Endothelial cell of umbilical vein (primary cell): Measurements from ENCODE around the gene ESYT2. TPM values are rescaled to one million over a fixed set of nuclear protein-coding genes. Genes with fewer than 3 reads are reported as not detected.

Source experiments
- BruUV-seq: library from RNA; stranded (reverse); fragments of 400-500 nt; replicated peaks from 2 replicates; lab custom pipeline; 2021; lab: Mats Ljungman, UMichigan
- CTCF ChIA-PET: fragments of 300-600, 350-600 bp; sonication (Branson Sonifier 250); formaldehyde crosslinking; loops from one replicate; lab custom pipeline; 2021; ENCODE audit warnings: antibody characterized with exemption, inconsistent platforms; lab: Charles Lee
- POLR2A ChIA-PET: fragments of 300-600, 350-600 bp; sonication (Branson Sonifier 250); formaldehyde crosslinking; loops from one replicate; lab custom pipeline; 2021; ENCODE audit warnings: antibody characterized with exemption, inconsistent platforms; lab: Charles Lee
- DNase-seq: peaks from one replicate; pipeline ENCODE4 v3.0.0-alpha.2; 2011; ENCODE audit warnings: low read depth, low spot score
- FAIRE-seq: peaks from 2 replicates; lab custom pipeline; 2011; peaks lifted over from hg19 to GRCh38; lab: Jason Lieb, UNC
- H2AFZ ChIP-seq: 2 replicates; pipeline ENCODE4 v1.6.0; 2012; ENCODE audit warnings: low read depth, low read length, control low read depth, inconsistent platforms
- H3K27ac ChIP-seq: 2 replicates; pipeline ENCODE4 v1.5.1; 2011; ENCODE audit warnings: low read depth, mild to moderate bottlenecking, control low read depth, low read length, moderate library complexity; ENCODE audit not compliant: insufficient read depth
- H3K27me3 ChIP-seq, 2 experiments: 2 replicates each; pipeline versions ENCODE4 v1.6.0 to v1.6.1; 2011; ENCODE audit warnings: low read length in 2 of 2, mixed read lengths in 1 of 2; ENCODE audit not compliant: control insufficient read depth in 2 of 2, insufficient read depth in 2 of 2
- H3K36me3 ChIP-seq, 2 experiments: 2 replicates in 1 of 2; 3 replicates in 1 of 2; pipeline ENCODE4 v1.5.1; 2011; ENCODE audit warnings: low read length in 2 of 2, mild to moderate bottlenecking in 1 of 2, moderate library complexity in 1 of 2; ENCODE audit not compliant: control insufficient read depth in 2 of 2, insufficient read depth in 2 of 2; ENCODE audit errors: extremely low read depth in 1 of 2
- H3K4me1 ChIP-seq: 3 replicates; pipeline ENCODE4 v1.5.1; 2011; ENCODE audit warnings: mild to moderate bottlenecking, low read length; ENCODE audit not compliant: control insufficient read depth, insufficient read depth; ENCODE audit errors: extremely low read depth
- H3K4me2 ChIP-seq: 2 replicates; pipeline ENCODE4 v1.6.1; 2011; ENCODE audit warnings: low read length, control low read depth, mixed read lengths; ENCODE audit not compliant: insufficient read depth
- H3K4me3 ChIP-seq, 3 experiments: fragments of 200-600 bp in 1 of 3; sonication (generic), shearing (Covaris generic) in 1 of 3; replicated peaks in 1 of 3; 2 replicates each; pipeline ENCODE4 v1.5.1; 2011 to 2016; ENCODE audit warnings: control low read depth in 3 of 3, low read length in 3 of 3, mild to moderate bottlenecking in 2 of 3, inconsistent platforms in 1 of 3, low read depth in 1 of 3, moderate library complexity in 1 of 3; ENCODE audit not compliant: insufficient read depth in 1 of 3
- H3K79me2 ChIP-seq: 2 replicates; pipeline ENCODE4 v1.6.0; 2012; ENCODE audit warnings: low read length, inconsistent platforms; ENCODE audit not compliant: control insufficient read depth, insufficient read depth
- H3K9ac ChIP-seq: replicated peaks from 2 replicates; pipeline ENCODE3; 2011; ENCODE audit warnings: low read length, control low read depth; ENCODE audit not compliant: insufficient read depth; ENCODE audit errors: extremely low read depth
- H3K9me1 ChIP-seq: replicated peaks from 3 replicates; pipeline ENCODE4 v1.6.0; 2011; ENCODE audit warnings: mild to moderate bottlenecking, low read length; ENCODE audit not compliant: control insufficient read depth, insufficient read depth; ENCODE audit errors: extremely low read depth
- H3K9me3 ChIP-seq: replicated peaks from 2 replicates; pipeline ENCODE4 v1.5.1; 2012; ENCODE audit warnings: low read length, inconsistent platforms; ENCODE audit not compliant: control insufficient read depth, insufficient read depth
- H4K20me1 ChIP-seq: replicated peaks from 2 replicates; pipeline ENCODE3; 2011; ENCODE audit warnings: mild to moderate bottlenecking, low read length; ENCODE audit not compliant: control insufficient read depth, insufficient read depth; ENCODE audit errors: extremely low read depth
- EZH2 ChIP-seq: IDR thresholded peaks from 2 replicates; pipeline ENCODE4 v1.6.1; 2012; ENCODE audit warnings: borderline replicate concordance, low read depth, mild to moderate bottlenecking, moderate library complexity, low read length, inconsistent platforms; ENCODE audit not compliant: severe bottlenecking
- FOS ChIP-seq: IDR thresholded peaks from 2 replicates; pipeline ENCODE4 v1.6.1; 2011; ENCODE audit warnings: mild to moderate bottlenecking, low read length, moderate library complexity, borderline replicate concordance; ENCODE audit not compliant: insufficient read depth
- GATA2 ChIP-seq: IDR thresholded peaks from 2 replicates; pipeline ENCODE4 v1.7.0; 2011; ENCODE audit warnings: low read depth, mild to moderate bottlenecking, moderate library complexity, mixed read lengths, low read length; ENCODE audit not compliant: insufficient read length, insufficient read depth
- JUN ChIP-seq: IDR thresholded peaks from 2 replicates; pipeline ENCODE4 v1.6.1; 2011; ENCODE audit warnings: borderline replicate concordance, low read depth; ENCODE audit not compliant: insufficient read length, insufficient read depth
- MYC ChIP-seq: IDR thresholded peaks from one replicate; pipeline ENCODE4 v1.6.1; 2011; ENCODE audit warnings: mild to moderate bottlenecking, low read depth, low read length
- POLR2A ChIP-seq: IDR thresholded peaks from 2 replicates; pipeline ENCODE4 v1.6.1; 2012; ENCODE audit warnings: low read depth, mild to moderate bottlenecking, control low read depth, low read length
- POLR2AphosphoS5 ChIP-seq: IDR thresholded peaks from 2 replicates; pipeline ENCODE4 v1.6.1; 2012; ENCODE audit warnings: low read depth, mild to moderate bottlenecking, control low read depth, low read length, moderate library complexity; ENCODE audit not compliant: insufficient read depth
- dilution Hi-C: fragments of 300-500 bp; cut with MboI; formaldehyde crosslinking; loops from one replicate; pipeline ENCODE4 v1.15.0; 2019; ENCODE audit warnings: low sequenced_read_pairs; ENCODE audit not compliant: extremely low pct_ligation_motif_present
- intact Hi-C: fragments of 100-400 bp; cut with micrococcal nuclease; formaldehyde crosslinking; loops from one replicate; pipeline ENCODE4 v1.10.0; 2022
- polyA plus RNA-seq, 4 experiments: library from polyadenylated mRNA; depleted of rRNA in 3 of 4; stranded (reverse) in 3 of 4; unstranded in 1 of 4; fragments of >200 nt; gene quantifications; 2 replicates each; pipeline versions ENCODE4 v1.2.1 to v1.2.3, GENCODE V29; 2011 to 2012; ENCODE audit warnings: missing spikeins in 1 of 4
- total RNA-seq: library from RNA; stranded (reverse); gene quantifications from 2 replicates; pipeline ENCODE4 v1.2.3, GENCODE V29; 2021
- TF ChIP-seq, protein P1 (sequence below): IDR thresholded peaks from 2 replicates; pipeline ENCODE4 v1.6.1; 2011; ENCODE audit not compliant: insufficient read depth, insufficient read length
- TF ChIP-seq, protein P2 (sequence below), 2 donors: IDR thresholded peaks; 1 replicate in 1 of 2; 2 replicates in 1 of 2; pipeline ENCODE4 v1.5.1; 2011; ENCODE audit warnings: low read length in 2 of 2, mild to moderate bottlenecking in 2 of 2, moderate library complexity in 2 of 2, control low read depth in 1 of 2, inconsistent platforms in 1 of 2, low read depth in 1 of 2; ENCODE audit not compliant: insufficient read depth in 1 of 2; ENCODE audit errors: extremely low read depth in 1 of 2

The ESYT2 gene
- total and polyA plus RNA-seq, 2 donors (not counting 3 experiments of a cell fraction or from before 2014, with no cell fraction given): 18.8 to 46.6 TPM

DNA sequence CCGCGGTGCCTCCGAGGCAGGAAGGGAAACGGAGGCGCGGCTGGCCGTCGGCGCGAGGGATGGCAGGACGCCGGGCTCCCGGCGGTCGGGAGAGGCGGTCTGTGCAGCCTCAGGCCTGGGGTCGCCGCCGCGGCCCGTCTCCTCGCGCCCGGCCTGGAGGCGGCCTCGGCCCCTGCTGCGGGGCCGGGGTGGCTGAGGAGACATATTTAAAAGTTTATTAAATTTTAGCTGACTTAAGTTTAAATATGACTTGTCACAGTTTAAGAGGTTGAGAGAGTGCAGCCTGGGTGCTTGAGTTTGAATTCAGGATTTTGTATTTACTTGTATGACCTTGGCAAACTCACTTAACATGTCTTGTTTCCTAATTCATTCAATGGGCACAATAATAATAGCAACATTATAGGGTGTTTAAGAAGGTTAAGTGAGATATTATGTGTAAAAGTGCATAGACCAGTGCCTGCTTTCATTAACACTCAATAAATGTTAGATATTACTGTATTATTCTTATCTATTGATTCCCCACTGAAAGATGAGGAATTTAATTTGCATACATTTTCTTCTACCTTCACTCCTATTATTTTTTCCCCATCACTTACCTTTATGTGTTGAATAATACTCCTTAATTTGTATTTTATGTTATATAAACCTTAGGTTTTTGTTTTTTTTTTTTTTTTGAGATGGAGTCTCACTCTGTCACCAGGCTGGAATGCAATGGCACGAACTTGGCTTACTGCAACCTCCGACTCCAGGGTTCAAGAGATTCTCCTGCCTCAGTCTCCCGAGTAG is 27.8 kb upstream of the ESYT2 start:
- Histone ChIP-seq H4K20me1 (no peaks in the 10 kb centered on the region), H3K27me3 (no peaks in the 10 kb centered on the region), H3K9me1 (no peaks in the 10 kb centered on the region), H3K4me3 (peak overlapping the region; percentile 38 to 77 (median 63)), H3K36me3 (no peaks in the 10 kb centered on the region), H3K4me1 (peaks cover 12% of the 10 kb centered on the region), H3K4me2 (peak overlapping the region; percentile 89), H2AFZ (peak overlapping the region; percentile 65), H3K27ac (no peak overlapping the region), H3K79me2 (peaks cover 2% of the 10 kb centered on the region), H3K9ac (peak overlapping the region; percentile 66), H3K9me3 (no peaks in the 10 kb centered on the region)
- ChIA-PET POLR2A (no interaction called here), CTCF (interaction anchor here (1.1 to 2.0 kb wide), 2 partner anchors 73 to 74 kb away, joined by 4 to 6 read pairs; no protein-coding TSS in a partner anchor)
- intact Hi-C loops (loop anchor here (1.0 to 2.0 kb wide), 6 partner anchors 28 to 160 kb away; partner anchors contain the start of genes ESYT2 and NCAPG2), dilution Hi-C loops (no loop called here)
- no TSS peak for BruUV-seq
- DNase-seq: peak; percentile 19
- no peak for FAIRE-seq
- TF ChIP-seq POLR2A (no peak), POLR2AphosphoS5 (no peak), JUN (no peak), GATA2 (no peak), EZH2 (no peak), FOS (no peak), MYC (no peak)
- TF ChIP-seq, protein P1, sequence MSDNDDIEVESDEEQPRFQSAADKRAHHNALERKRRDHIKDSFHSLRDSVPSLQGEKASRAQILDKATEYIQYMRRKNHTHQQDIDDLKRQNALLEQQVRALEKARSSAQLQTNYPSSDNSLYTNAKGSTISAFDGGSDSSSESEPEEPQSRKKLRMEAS: no peak
- TF ChIP-seq, protein P2, sequence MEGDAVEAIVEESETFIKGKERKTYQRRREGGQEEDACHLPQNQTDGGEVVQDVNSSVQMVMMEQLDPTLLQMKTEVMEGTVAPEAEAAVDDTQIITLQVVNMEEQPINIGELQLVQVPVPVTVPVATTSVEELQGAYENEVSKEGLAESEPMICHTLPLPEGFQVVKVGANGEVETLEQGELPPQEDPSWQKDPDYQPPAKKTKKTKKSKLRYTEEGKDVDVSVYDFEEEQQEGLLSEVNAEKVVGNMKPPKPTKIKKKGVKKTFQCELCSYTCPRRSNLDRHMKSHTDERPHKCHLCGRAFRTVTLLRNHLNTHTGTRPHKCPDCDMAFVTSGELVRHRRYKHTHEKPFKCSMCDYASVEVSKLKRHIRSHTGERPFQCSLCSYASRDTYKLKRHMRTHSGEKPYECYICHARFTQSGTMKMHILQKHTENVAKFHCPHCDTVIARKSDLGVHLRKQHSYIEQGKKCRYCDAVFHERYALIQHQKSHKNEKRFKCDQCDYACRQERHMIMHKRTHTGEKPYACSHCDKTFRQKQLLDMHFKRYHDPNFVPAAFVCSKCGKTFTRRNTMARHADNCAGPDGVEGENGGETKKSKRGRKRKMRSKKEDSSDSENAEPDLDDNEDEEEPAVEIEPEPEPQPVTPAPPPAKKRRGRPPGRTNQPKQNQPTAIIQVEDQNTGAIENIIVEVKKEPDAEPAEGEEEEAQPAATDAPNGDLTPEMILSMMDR (IDR thresholded peaks at IDR 0.05; ENCODE audit: extremely low read depth in 1 of 2, insufficient read depth in 1 of 2, low read depth in 1 of 2, low read length in 2 of 2): no peak
